HG03045 (cell line): ENCODE data around the gene LARGE1.
"Not testable (repeated sequence)": the region's sequence is repeated elsewhere in the genome, so short reads cannot be mapped to it uniquely, and the experiment has no call there.

ENCODE experiments used
- ATAC-seq: cut with Tn5 transposase; IDR thresholded peaks from one replicate; pipeline ENCODE4 v1.9.1; 2021; ENCODE audit warnings: mild to moderate bottlenecking, moderate library complexity; ENCODE audit not compliant: unreplicated experiment

LARGE1 gene

GRCh38 chr22:33859311-33859710, 61.0 kb downstream of the LARGE1 start:
- no peak for ATAC-seq

GRCh38 chr22:33858653-33859052, 61.6 kb downstream of the LARGE1 start:
- ATAC-seq: not testable (repeated sequence)

GRCh38 chr22:33857767-33858166, 62.5 kb downstream of the LARGE1 start:
- ATAC-seq: not testable (repeated sequence)

GRCh38 chr22:33854724-33855123, 65.6 kb downstream of the LARGE1 start:
- no peak for ATAC-seq

- peak; percentile 84 for ATAC-seq
Measured at GRCh38 chr22:33853200-33854097, 66.8 kb downstream of the LARGE1 start.

- no peak for ATAC-seq
Measured at GRCh38 chr22:33851821-33852384, 68.4 kb downstream of the LARGE1 start.

GRCh38 chr22:33851240-33851639, 69.0 kb downstream of the LARGE1 start:
- ATAC-seq: no peak

GRCh38 chr22:33850724-33851123, 69.6 kb downstream of the LARGE1 start:
- ATAC-seq: no peak

- ATAC-seq: no peak
Measured at GRCh38 chr22:33850193-33850592, 70.1 kb downstream of the LARGE1 start.

GRCh38 chr22:33848251-33848650, 72.0 kb downstream of the LARGE1 start:
- ATAC-seq: no peak

- no peak for ATAC-seq
Measured at GRCh38 chr22:33844273-33844672, 76.0 kb downstream of the LARGE1 start.

- ATAC-seq: peak; percentile 42
Measured at GRCh38 chr22:33842421-33843094, 77.7 kb downstream of the LARGE1 start.

- peak; percentile 68 for ATAC-seq
Measured at GRCh38 chr22:33842006-33842354, 78.3 kb downstream of the LARGE1 start.

- ATAC-seq: peak; percentile 13
Measured at GRCh38 chr22:33841281-33842005, 78.8 kb downstream of the LARGE1 start.

- no peak for ATAC-seq
Measured at GRCh38 chr22:33838644-33839043, 81.6 kb downstream of the LARGE1 start.

- no peak for ATAC-seq
Measured at GRCh38 chr22:33837826-33838225, 82.5 kb downstream of the LARGE1 start.

- ATAC-seq: no peak
Measured at GRCh38 chr22:33835265-33835664, 85.0 kb downstream of the LARGE1 start.

GRCh38 chr22:33832558-33833151, 87.6 kb downstream of the LARGE1 start:
- ATAC-seq: no peak

- no peak for ATAC-seq
Measured at GRCh38 chr22:33831651-33832050, 88.6 kb downstream of the LARGE1 start.

- ATAC-seq: no peak
Measured at GRCh38 chr22:33831207-33831606, 89.1 kb downstream of the LARGE1 start.
